ENCODE measurements around the gene CDK15.
A peak's percentile ranks its signal among the peaks of the same experiment; 100 is the strongest.

Gene CDK15

GRCh38 chr2:201872591-201872990 is 66.3 kb downstream of the CDK15 start:
- DNase-seq, result no peak

GRCh38 chr2:201879996-201880395 is 73.7 kb downstream of the CDK15 start:
- peak; percentile 33 for DNase-seq

GRCh38 chr2:201880579-201880978 is 74.2 kb downstream of the CDK15 start:
- peak; percentile 68 for DNase-seq

GRCh38 chr2:201880993-201881611 is 74.8 kb downstream of the CDK15 start:
- peak; percentile 88 for DNase-seq

GRCh38 chr2:201881741-201882140 is 75.4 kb downstream of the CDK15 start:
- DNase-seq, result no peak

- peak; percentile 88 for DNase-seq
Measured at GRCh38 chr2:201882353-201883090, 76.2 kb downstream of the CDK15 start.

- no peak for DNase-seq
Measured at GRCh38 chr2:201883606-201884369, 77.5 kb downstream of the CDK15 start.

GRCh38 chr2:201886504-201886903 is 80.2 kb downstream of the CDK15 start:
- DNase-seq, result peak; percentile 46

GRCh38 chr2:201887773-201888425 is 81.6 kb downstream of the CDK15 start:
- DNase-seq, result no peak

GRCh38 chr2:201888426-201888800 is 82.1 kb downstream of the CDK15 start:
- DNase-seq, result no peak

- DNase-seq, result no peak
Measured at GRCh38 chr2:201890453-201890852, 84.1 kb downstream of the CDK15 start.

GRCh38 chr2:201891676-201892075 is 85.3 kb downstream of the CDK15 start:
- no peak for DNase-seq

- no peak for DNase-seq
Measured at GRCh38 chr2:201892516-201892915, 86.2 kb downstream of the CDK15 start.

- DNase-seq, result no peak
Measured at GRCh38 chr2:201900362-201900761, 94.0 kb downstream of the CDK15 start.

- DNase-seq, result no peak
Measured at GRCh38 chr2:201901786-201902185, 95.4 kb downstream of the CDK15 start.

- DNase-seq, result peak; percentile 74
Measured at GRCh38 chr2:201904538-201905420, 98.4 kb downstream of the CDK15 start.

GRCh38 chr2:201906777-201907562 is 100.6 kb downstream of the CDK15 start:
- no peak for DNase-seq

GRCh38 chr2:201907563-201907881 is 101.2 kb downstream of the CDK15 start:
- DNase-seq, result peak; percentile 51

- peak; percentile 68 for DNase-seq
Measured at GRCh38 chr2:201908901-201909300, 102.6 kb downstream of the CDK15 start.

- peak; percentile 97 for DNase-seq
Measured at GRCh38 chr2:201909348-201909747, 103.0 kb downstream of the CDK15 start.

- peak; percentile 84 for DNase-seq
Measured at GRCh38 chr2:201909961-201910361, 103.6 kb downstream of the CDK15 start.

- no peak for DNase-seq
Measured at GRCh38 chr2:201911372-201911771, 105.0 kb downstream of the CDK15 start.
